NCI-H345 (cell line): ENCODE results near the gene DNAJB7.
A peak's percentile ranks its signal among the peaks of the same experiment; 100 is the strongest.
"Not testable (repeated sequence)": the region's sequence is repeated elsewhere in the genome, so short reads cannot be mapped to it uniquely, and the experiment has no call there.

Source experiments
- DNase-seq: peaks from one replicate; lab custom pipeline; 2025; lab: John Stamatoyannopoulos, UW

Gene DNAJB7

GRCh38 chr22:40844951-40845350 is 17.0 kb downstream of the DNAJB7 start:
- no peak for DNase-seq

- no peak for DNase-seq
Observed at GRCh38 chr22:40838486-40838885, 23.4 kb downstream of the DNAJB7 start.

GRCh38 chr22:40834619-40835018 is 27.3 kb downstream of the DNAJB7 start:
- DNase-seq: no peak

GRCh38 chr22:40829131-40829530 is 32.8 kb downstream of the DNAJB7 start:
- no peak for DNase-seq

- no peak for DNase-seq
Observed at GRCh38 chr22:40826984-40827741, 34.8 kb downstream of the DNAJB7 start.

- DNase-seq: not testable (repeated sequence)
Observed at GRCh38 chr22:40826292-40826691, 35.6 kb downstream of the DNAJB7 start.

- no peak for DNase-seq
Observed at GRCh38 chr22:40823426-40823825, 38.5 kb downstream of the DNAJB7 start.

- DNase-seq: no peak
Observed at GRCh38 chr22:40819599-40820140, 42.2 kb downstream of the DNAJB7 start.

GRCh38 chr22:40818747-40819598 is 42.9 kb downstream of the DNAJB7 start, which contains the start of gene SLC25A17:
SLC25A17 (minus strand) TSS chr22:40819346; CDS start chr22:40819248, 98 bp downstream.
- peak; percentile 86 for DNase-seq

- DNase-seq: no peak
Observed at GRCh38 chr22:40818192-40818746, 43.6 kb downstream of the DNAJB7 start.

- no peak for DNase-seq
Observed at GRCh38 chr22:40817737-40818136, 44.2 kb downstream of the DNAJB7 start.

- no peak for DNase-seq
Observed at GRCh38 chr22:40813912-40814315, 48.0 kb downstream of the DNAJB7 start.
